ENCODE results near the gene CHRNA1.

Gene CHRNA1

DNA sequence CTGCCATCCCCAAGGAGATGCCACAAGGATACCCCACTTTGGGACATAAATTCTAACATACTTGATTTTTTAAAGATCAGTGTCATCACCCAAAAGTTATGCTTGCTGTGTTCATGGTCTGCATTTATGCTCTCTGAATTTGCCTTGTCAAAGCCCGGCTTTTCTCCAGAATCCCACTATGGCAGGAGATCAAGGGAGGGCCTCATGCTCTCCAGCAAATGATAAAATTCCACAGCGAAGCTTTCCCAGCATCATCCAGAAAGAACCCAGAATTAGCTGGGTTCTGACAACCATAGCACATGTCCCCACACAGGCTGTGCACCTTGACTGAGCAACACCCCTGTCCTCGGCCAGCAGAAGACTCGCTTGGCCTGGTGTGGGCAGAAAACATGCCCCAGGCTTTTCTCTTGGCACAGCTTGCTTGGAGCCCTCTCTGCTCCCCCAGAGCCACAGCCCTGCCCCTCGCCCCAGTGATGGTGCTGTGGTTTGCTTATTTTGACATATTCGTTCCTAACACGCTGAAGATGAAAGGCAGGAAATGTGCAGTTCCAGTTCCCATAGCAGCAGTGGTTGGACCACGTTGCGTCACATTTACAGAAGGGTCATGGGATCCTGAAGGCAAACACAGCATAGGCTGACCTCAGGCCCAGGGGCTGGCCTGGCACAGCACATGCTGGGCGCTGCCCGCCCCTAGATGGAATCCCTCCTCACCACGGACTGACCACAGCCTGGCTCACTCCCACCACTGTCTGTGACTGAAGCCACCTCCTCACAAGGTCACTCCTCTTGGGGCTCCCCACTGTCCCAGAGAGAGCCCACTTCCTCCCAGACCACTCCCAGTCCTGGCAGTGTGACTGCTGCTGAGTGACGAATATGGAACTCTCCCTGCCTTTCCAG, 14.1 kb upstream of the CHRNA1 start:
- TF ChIP-seq, protein P1, sequence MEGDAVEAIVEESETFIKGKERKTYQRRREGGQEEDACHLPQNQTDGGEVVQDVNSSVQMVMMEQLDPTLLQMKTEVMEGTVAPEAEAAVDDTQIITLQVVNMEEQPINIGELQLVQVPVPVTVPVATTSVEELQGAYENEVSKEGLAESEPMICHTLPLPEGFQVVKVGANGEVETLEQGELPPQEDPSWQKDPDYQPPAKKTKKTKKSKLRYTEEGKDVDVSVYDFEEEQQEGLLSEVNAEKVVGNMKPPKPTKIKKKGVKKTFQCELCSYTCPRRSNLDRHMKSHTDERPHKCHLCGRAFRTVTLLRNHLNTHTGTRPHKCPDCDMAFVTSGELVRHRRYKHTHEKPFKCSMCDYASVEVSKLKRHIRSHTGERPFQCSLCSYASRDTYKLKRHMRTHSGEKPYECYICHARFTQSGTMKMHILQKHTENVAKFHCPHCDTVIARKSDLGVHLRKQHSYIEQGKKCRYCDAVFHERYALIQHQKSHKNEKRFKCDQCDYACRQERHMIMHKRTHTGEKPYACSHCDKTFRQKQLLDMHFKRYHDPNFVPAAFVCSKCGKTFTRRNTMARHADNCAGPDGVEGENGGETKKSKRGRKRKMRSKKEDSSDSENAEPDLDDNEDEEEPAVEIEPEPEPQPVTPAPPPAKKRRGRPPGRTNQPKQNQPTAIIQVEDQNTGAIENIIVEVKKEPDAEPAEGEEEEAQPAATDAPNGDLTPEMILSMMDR (IDR thresholded peaks at IDR 0.05; ENCODE audit: insufficient read depth, low read depth, low read length, missing control alignments): no peak
- H3K4me3 ChIP-seq (ENCODE audit: low read depth, low read length): no peak overlapping the region
- peak; percentile 82 for DNase-seq (ENCODE audit: low read depth)

DNA sequence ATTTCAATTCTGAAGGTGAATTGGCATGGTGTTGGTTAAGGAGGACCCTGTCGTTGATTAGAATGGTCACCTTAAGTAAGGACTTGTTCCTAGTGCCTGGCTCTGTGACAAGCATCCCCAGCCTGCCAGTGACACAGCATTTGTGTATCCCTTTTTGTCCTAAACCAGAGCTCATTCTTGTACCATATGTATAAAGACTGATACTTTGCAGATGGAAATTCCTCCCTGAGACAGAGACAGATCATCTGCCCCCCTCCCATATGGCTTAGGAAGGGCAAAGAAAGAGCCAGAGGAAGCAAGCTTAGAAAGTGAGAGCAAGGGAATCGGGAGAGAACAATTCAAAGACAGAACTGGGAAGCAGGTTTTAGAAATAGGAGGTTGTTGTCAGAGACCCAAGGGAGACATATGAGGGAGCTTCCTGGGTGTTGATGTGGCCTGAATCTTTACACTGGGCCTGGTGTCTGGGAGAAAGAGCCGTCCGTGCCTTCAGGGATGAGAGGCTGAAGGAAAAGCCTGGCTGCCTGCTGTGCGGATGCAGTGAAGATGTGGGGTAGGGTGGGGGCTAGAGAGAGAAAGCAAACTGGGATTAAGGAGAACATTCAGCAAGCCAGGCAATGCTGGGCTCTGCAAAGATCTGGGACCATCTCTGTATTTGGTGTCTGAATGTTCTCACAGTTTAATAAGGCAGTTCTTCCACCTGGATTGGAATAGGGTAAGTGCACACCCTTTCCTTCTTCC, 13.2 kb upstream of the CHRNA1 start:
- H3K4me3 ChIP-seq (ENCODE audit: low read depth, low read length): no peak overlapping the region
- TF ChIP-seq, protein P1 (IDR thresholded peaks at IDR 0.05; ENCODE audit: insufficient read depth, low read depth, low read length, missing control alignments): no peak
- DNase-seq (ENCODE audit: low read depth): no peak

GRCh38 chr2:174776675-174777074, 12.4 kb upstream of the CHRNA1 start:
- no peak overlapping the region for H3K4me3 ChIP-seq (ENCODE audit: low read depth, low read length)
- DNase-seq (ENCODE audit: low read depth): no peak
- TF ChIP-seq, protein P1 (IDR thresholded peaks at IDR 0.05; ENCODE audit: insufficient read depth, low read depth, low read length, missing control alignments): no peak

- TF ChIP-seq, protein P1 (IDR thresholded peaks at IDR 0.05; ENCODE audit: insufficient read depth, low read depth, low read length, missing control alignments): peak; percentile 40
- DNase-seq (ENCODE audit: low read depth): no peak
These were observed 12.0 kb upstream of the CHRNA1 start for GRCh38 chr2:174776223-174776622.

GRCh38 chr2:174775571-174775980, 11.3 kb upstream of the CHRNA1 start:
- no peak overlapping the region for H3K4me3 ChIP-seq (ENCODE audit: low read depth, low read length)
- TF ChIP-seq, protein P1 (IDR thresholded peaks at IDR 0.05; ENCODE audit: insufficient read depth, low read depth, low read length, missing control alignments): no peak
- no peak for DNase-seq (ENCODE audit: low read depth)

More at GRCh38 chr2:174776223-174776622, 12.0 kb upstream of the CHRNA1 start:
- no peak overlapping the region for H3K4me3 ChIP-seq (ENCODE audit: low read depth, low read length)

GRCh38 chr2:174774886-174775285, 10.6 kb upstream of the CHRNA1 start:
- TF ChIP-seq, protein P1 (IDR thresholded peaks at IDR 0.05; ENCODE audit: insufficient read depth, low read depth, low read length, missing control alignments): no peak
- no peak overlapping the region for H3K4me3 ChIP-seq (ENCODE audit: low read depth, low read length)
- DNase-seq (ENCODE audit: low read depth): no peak

Data from GM12865 (cell line).